OCI-LY7 (cell line): ENCODE measurements around the gene TICAM1. TPM values are rescaled to one million over a fixed set of nuclear protein-coding genes. Genes with fewer than 3 reads are reported as not detected.
A peak's percentile ranks its signal among the peaks of the same experiment; 100 is the strongest.

Experiments
- BruUV-seq: library from RNA; stranded (reverse); fragments of 400-500 nt; replicated peaks from 2 replicates; lab custom pipeline; 2021; lab: Mats Ljungman, UMichigan
- CTCF ChIA-PET: fragments of 300-600 bp; sonication (Branson Sonifier 250); formaldehyde crosslinking; loops from one replicate; lab custom pipeline; 2022; ENCODE audit warnings: antibody characterized with exemption; ENCODE audit not compliant: unreplicated experiment; lab: Charles Lee
- POLR2A ChIA-PET: fragments of 300-600 bp; sonication (Branson Sonifier 250); formaldehyde crosslinking; loops from one replicate; lab custom pipeline; 2022; ENCODE audit warnings: antibody characterized with exemption; lab: Charles Lee
- DNase-seq: peaks from one replicate; pipeline ENCODE4 v3.0.0-alpha.2; 2015; ENCODE audit warnings: low spot score
- H2AFZ ChIP-seq: fragments of 200-600 bp; sonication (generic), shearing (Covaris generic); 2 replicates; pipeline ENCODE4 v1.6.1; 2014; ENCODE audit warnings: mild to moderate bottlenecking, antibody characterized with exemption, low read length, moderate library complexity
- H3K27ac ChIP-seq: fragments of 200-600 bp; sonication (generic); 2 replicates; pipeline ENCODE4 v1.5.1; 2014; ENCODE audit warnings: mixed run types, low read depth, mild to moderate bottlenecking, moderate library complexity, low read length, inconsistent platforms; ENCODE audit not compliant: poor library complexity, severe bottlenecking
- H3K36me3 ChIP-seq: fragments of 200-600 bp; sonication (generic); 2 replicates; pipeline ENCODE4 v1.6.1; 2014; ENCODE audit warnings: mild to moderate bottlenecking, antibody characterized with exemption, low read length, moderate library complexity, mixed read lengths; ENCODE audit not compliant: insufficient read depth
- H3K4me1 ChIP-seq: fragments of 200-600 bp; sonication (generic); 2 replicates; pipeline ENCODE4 v1.5.1; 2014; ENCODE audit warnings: mild to moderate bottlenecking, low read length; ENCODE audit not compliant: insufficient read depth, poor library complexity, severe bottlenecking
- H3K4me2 ChIP-seq: fragments of 200-600 bp; sonication (generic); 2 replicates; pipeline ENCODE4 v1.6.1; 2014; ENCODE audit warnings: mild to moderate bottlenecking, low read length
- H3K4me3 ChIP-seq: fragments of 200-600 bp; sonication (generic); 2 replicates; pipeline ENCODE4 v1.5.1; 2014; ENCODE audit warnings: mild to moderate bottlenecking, low read depth, low read length; ENCODE audit not compliant: poor library complexity, severe bottlenecking
- H3K79me2 ChIP-seq: fragments of 200-600 bp; sonication (generic); 2 replicates; pipeline ENCODE4 v1.6.1; 2016; ENCODE audit warnings: low read depth, mild to moderate bottlenecking, low read length, moderate library complexity, mixed read lengths; ENCODE audit not compliant: insufficient read depth
- H3K9me2 ChIP-seq: fragments of 200-600 bp; sonication (generic); 2 replicates; pipeline ENCODE4 v1.6.1; 2016; ENCODE audit warnings: mild to moderate bottlenecking, low read length, mixed read lengths; ENCODE audit not compliant: insufficient read depth
- H3K9me3 ChIP-seq: fragments of 200-600 bp; sonication (generic); 2 replicates; pipeline ENCODE4 v1.6.1; 2014; ENCODE audit warnings: mild to moderate bottlenecking, mixed run types, low read length, mixed read lengths
- H4K20me1 ChIP-seq: fragments of 200-600 bp; sonication (generic); 2 replicates; pipeline ENCODE4 v1.6.1; 2014; ENCODE audit warnings: mild to moderate bottlenecking, antibody characterized with exemption, low read length, moderate library complexity, mixed read lengths; ENCODE audit not compliant: insufficient read depth
- EZH2phosphoT487 ChIP-seq: fragments of 200-600 bp; sonication (generic); IDR thresholded peaks from 2 replicates; pipeline ENCODE4 v1.6.1; 2018; ENCODE audit warnings: low read depth, borderline replicate concordance, mild to moderate bottlenecking, mixed run types, antibody characterized with exemption, low read length, moderate library complexity, mixed read lengths
- intact Hi-C: fragments of 100-400 bp; cut with micrococcal nuclease; formaldehyde crosslinking; loops from one replicate; pipeline ENCODE4 v1.10.0; 2022; ENCODE audit not compliant: unreplicated experiment
- total RNA-seq, 2 experiments: library from RNA; depleted of rRNA in 1 of 2; stranded (reverse); fragments of >200 nt in 1 of 2; shearing (Covaris generic) in 1 of 2; gene quantifications; 2 replicates each; pipeline ENCODE4 v1.2.3, GENCODE V29; 2014 to 2022
- TF ChIP-seq, protein P1 (sequence below): fragments of 200-600 bp; sonication (generic); conservative IDR thresholded peaks from 2 replicates; pipeline ENCODE4 v1.5.1; 2014; ENCODE audit warnings: mild to moderate bottlenecking, antibody characterized with exemption, low read length, moderate library complexity, mixed read lengths

The TICAM1 gene
- total RNA-seq, 2 experiments from 2014 or later: 6.8 to 26.7 TPM

- no TSS peak for BruUV-seq
- H3K27ac ChIP-seq: no peak overlapping the region
- no peak for DNase-seq
- CTCF ChIA-PET: no interaction called here
- peaks cover 15% of the 10 kb centered on the region for H3K4me1 ChIP-seq
- TF ChIP-seq EZH2phosphoT487: no peak
- TF ChIP-seq, protein P1, sequence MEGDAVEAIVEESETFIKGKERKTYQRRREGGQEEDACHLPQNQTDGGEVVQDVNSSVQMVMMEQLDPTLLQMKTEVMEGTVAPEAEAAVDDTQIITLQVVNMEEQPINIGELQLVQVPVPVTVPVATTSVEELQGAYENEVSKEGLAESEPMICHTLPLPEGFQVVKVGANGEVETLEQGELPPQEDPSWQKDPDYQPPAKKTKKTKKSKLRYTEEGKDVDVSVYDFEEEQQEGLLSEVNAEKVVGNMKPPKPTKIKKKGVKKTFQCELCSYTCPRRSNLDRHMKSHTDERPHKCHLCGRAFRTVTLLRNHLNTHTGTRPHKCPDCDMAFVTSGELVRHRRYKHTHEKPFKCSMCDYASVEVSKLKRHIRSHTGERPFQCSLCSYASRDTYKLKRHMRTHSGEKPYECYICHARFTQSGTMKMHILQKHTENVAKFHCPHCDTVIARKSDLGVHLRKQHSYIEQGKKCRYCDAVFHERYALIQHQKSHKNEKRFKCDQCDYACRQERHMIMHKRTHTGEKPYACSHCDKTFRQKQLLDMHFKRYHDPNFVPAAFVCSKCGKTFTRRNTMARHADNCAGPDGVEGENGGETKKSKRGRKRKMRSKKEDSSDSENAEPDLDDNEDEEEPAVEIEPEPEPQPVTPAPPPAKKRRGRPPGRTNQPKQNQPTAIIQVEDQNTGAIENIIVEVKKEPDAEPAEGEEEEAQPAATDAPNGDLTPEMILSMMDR: no peak
- H3K79me2 ChIP-seq: peaks cover 10% of the 10 kb centered on the region; the same call in 1 of the 2 replicates
- H3K9me3 ChIP-seq: no peaks in the 10 kb centered on the region
- intact Hi-C loops: no loop called here
- no peak overlapping the region for H3K4me3 ChIP-seq
- no peak overlapping the region for H2AFZ ChIP-seq
- no peaks in the 10 kb centered on the region for H3K9me2 ChIP-seq
- peaks cover 59% of the 10 kb centered on the region for H3K36me3 ChIP-seq
- H3K4me2 ChIP-seq: no peak overlapping the region
- POLR2A ChIA-PET: no interaction called here
- no peaks in the 10 kb centered on the region for H4K20me1 ChIP-seq
These were observed 14.6 kb downstream of the TICAM1 start for GRCh38 chr19:4816950-4817278.

DNA sequence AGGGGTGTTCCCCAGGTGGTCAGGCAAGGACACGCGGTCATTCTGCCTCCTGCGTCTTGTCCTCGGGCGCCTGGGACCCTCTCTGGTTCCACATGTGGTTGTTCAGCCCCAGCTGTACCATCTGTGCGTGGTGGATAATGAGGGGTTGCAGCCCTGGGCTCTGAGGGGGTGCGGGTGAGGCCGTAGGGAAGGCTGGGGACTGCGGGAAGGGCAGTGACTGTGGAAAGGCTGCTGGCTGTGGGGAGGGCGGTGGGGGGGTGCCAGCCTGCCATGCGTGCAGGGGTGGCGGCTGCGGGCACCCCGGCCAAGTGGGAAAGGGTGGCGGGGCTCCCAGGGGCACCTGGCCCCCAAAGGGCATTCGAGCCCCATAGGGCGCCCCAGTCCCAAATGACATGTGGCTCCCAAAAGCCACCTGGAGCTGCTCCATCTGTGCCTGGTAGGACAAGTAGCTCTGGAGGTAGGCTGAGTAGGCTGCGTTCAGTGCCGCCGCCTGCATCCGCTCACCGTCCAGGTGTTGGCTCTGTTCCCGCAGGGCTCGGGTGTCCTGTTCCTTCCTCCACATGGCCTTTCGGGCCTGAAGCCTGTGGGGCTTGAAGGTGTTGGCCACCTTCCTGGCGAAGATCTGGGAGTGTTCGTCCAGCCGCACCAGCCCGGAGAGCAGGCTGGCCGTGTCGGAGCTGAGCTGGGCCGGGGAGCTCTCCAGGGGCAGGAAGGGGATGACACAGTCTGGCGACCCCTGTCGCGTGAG is 15.1 kb downstream of the TICAM1 start:
- peak overlapping the region; percentile 6; the same call in 1 of the 2 replicates for H3K4me2 ChIP-seq
- TF ChIP-seq, protein P1: no peak
- no peak for TF ChIP-seq EZH2phosphoT487
- peak overlapping the region; percentile 42; the same call in 1 of the 2 replicates for H2AFZ ChIP-seq
- H3K9me2 ChIP-seq: no peaks in the 10 kb centered on the region
- H3K4me1 ChIP-seq: peaks cover 18% of the 10 kb centered on the region
- peaks cover 8% of the 10 kb centered on the region; the same call in 1 of the 2 replicates for H3K79me2 ChIP-seq
- H3K4me3 ChIP-seq: no peak overlapping the region
- no peak for DNase-seq
- CTCF ChIA-PET: no interaction called here
- TSS peak; percentile 58 for BruUV-seq
- no peak overlapping the region for H3K27ac ChIP-seq
- no peaks in the 10 kb centered on the region for H4K20me1 ChIP-seq
- H3K9me3 ChIP-seq: no peaks in the 10 kb centered on the region
- POLR2A ChIA-PET: no interaction called here
- peaks cover 58% of the 10 kb centered on the region for H3K36me3 ChIP-seq
- intact Hi-C loops: no loop called here
